GM12874 (cell line): ENCODE data around the gene ZNF600.
"Not testable (repeated sequence)": the region's sequence is repeated elsewhere in the genome, so short reads cannot be mapped to it uniquely, and the experiment has no call there.

Experiments used
- CTCF ChIP-seq: IDR thresholded peaks from 2 replicates; pipeline ENCODE4 v1.5.1; 2011; ENCODE audit warnings: low read depth, mild to moderate bottlenecking, control low read depth, low read length, moderate library complexity; ENCODE audit not compliant: insufficient read depth

ZNF600 gene

GRCh38 chr19:52786464-52787354, at the start of gene ZNF600:
Gene ZNF600 (minus strand): TSS chr19:52786791. CDS start chr19:52778888, 7,903 bp downstream.
- not testable (repeated sequence) for TF ChIP-seq CTCF

- TF ChIP-seq CTCF, result no peak
These were observed 39.2 kb upstream of the ZNF600 start for GRCh38 chr19:52825765-52826164.

GRCh38 chr19:52823676-52824075, 37.1 kb upstream of the ZNF600 start:
- no peak for TF ChIP-seq CTCF

- TF ChIP-seq CTCF, result not testable (repeated sequence)
These were observed 34.8 kb upstream of the ZNF600 start, which contains the start of gene ZNF28 for GRCh38 chr19:52821204-52821960. Gene ZNF28 (minus strand): TSS chr19:52821633. CDS start chr19:52817958, 3,675 bp downstream.

GRCh38 chr19:52809801-52810200, 23.2 kb upstream of the ZNF600 start:
- TF ChIP-seq CTCF, result no peak

GRCh38 chr19:52789440-52789839, 2.8 kb upstream of the ZNF600 start:
- TF ChIP-seq CTCF, result no peak

- TF ChIP-seq CTCF, result no peak
These were observed 520 bp downstream of the ZNF600 start for GRCh38 chr19:52786078-52786463.
